Activated CD4-positive, alpha-beta T cell treated with anti-CD3 and anti-CD28 coated beads for 36 hours (primary cell): ENCODE measurements around the gene MYLK. TPM values are rescaled to one million over a fixed set of nuclear protein-coding genes. Genes with fewer than 3 reads are reported as not detected.
"Not testable (repeated sequence)": the region's sequence is repeated elsewhere in the genome, so short reads cannot be mapped to it uniquely, and the experiment has no call there.

Source experiments
- ATAC-seq: fragments of 200-7000 bp; cut with Tn5 transposase; one replicate; pipeline ENCODE4 v1.10.0; 2021; ENCODE audit warnings: mild to moderate bottlenecking, moderate library complexity
- CTCF ChIA-PET: fragments of 350-600 bp; sonication (Branson Sonifier 250); formaldehyde crosslinking; loops from one replicate; lab custom pipeline; 2021; ENCODE audit warnings: antibody characterized with exemption; lab: Charles Lee
- POLR2A ChIA-PET: fragments of 350-600 bp; sonication (Branson Sonifier 250); formaldehyde crosslinking; loops from one replicate; lab custom pipeline; 2021; ENCODE audit warnings: antibody characterized with exemption, inconsistent platforms; lab: Charles Lee
- DNase-seq: peaks from one replicate; pipeline ENCODE4 v3.0.0-alpha.2; 2020
- H3K27ac Mint-ChIP-seq: one replicate; pipeline ENCODE4 v1.8.0; 2021; ENCODE audit warnings: mixed read lengths
- H3K27me3 Mint-ChIP-seq: one replicate; pipeline ENCODE4 v1.8.0; 2021; ENCODE audit warnings: mixed read lengths
- H3K36me3 Mint-ChIP-seq: one replicate; pipeline ENCODE4 v1.8.0; 2021; ENCODE audit warnings: low read depth, mixed read lengths
- H3K4me1 Mint-ChIP-seq: one replicate; pipeline ENCODE4 v1.8.0; 2021; ENCODE audit warnings: mixed read lengths
- H3K4me3 Mint-ChIP-seq: one replicate; pipeline ENCODE4 v1.8.0; 2021; ENCODE audit warnings: mild to moderate bottlenecking, moderate library complexity, mixed read lengths
- H3K9me3 Mint-ChIP-seq: one replicate; pipeline ENCODE4 v1.8.0; 2021; ENCODE audit warnings: low read depth, mixed read lengths
- intact Hi-C, 2 experiments: fragments of 100-400 bp; cut with DNase I in 1 of 2; cut with micrococcal nuclease in 1 of 2; formaldehyde crosslinking; loops; one replicate each; pipeline versions ENCODE4 v1.14.2 to v1.15.1; 2022 to 2024; cut with DNase I, micrococcal nuclease
- total RNA-seq, 2 experiments: library from RNA; stranded (reverse); gene quantifications; one replicate each; pipeline ENCODE4 v1.2.3, GENCODE V29; 2021

The MYLK gene
- total RNA-seq, 2 experiments from 2014 or later = 0.07 TPM; not detected in 1

DNA sequence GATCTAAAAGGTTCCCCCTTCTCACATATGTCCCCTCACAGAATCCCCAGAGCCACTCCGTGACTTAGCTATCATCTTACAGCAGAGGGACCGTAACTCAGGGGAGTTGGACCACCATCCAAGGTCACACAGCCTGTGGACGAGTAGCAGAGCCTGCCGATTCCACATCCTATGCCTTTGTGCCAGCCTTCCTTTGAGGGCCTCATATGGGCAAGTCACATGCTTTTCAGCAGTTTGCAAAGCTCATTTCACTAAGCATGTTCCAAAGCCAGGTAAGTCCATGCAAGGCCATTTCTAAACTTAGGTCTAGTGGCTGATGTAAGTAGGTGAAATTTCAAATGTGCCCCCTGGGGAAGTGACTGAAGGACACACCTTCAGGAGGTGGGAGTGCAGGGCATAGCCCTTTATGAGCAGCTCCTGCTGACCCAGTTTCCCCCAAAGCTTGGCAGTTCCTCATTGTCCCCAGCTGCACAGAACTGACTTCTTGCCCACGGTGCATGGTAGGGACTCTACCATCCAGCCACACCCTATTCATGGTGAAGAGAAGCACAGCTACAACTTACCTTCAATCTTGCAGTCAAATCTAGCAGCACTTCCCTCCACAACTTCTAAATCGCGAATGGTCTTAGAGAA, 265.9 kb downstream of the MYLK start:
- Mint-ChIP-seq H3K27me3 (no peaks in the 10 kb centered on the region), H3K27ac (no peak overlapping the region), H3K4me3 (no peak overlapping the region), H3K4me1 (no peaks in the 10 kb centered on the region), H3K36me3 (peaks cover 3% of the 10 kb centered on the region), H3K9me3 (no peaks in the 10 kb centered on the region)
- CTCF ChIA-PET = interaction anchor here (0.6 to 1.6 kb wide), 4 partner anchors 24 to 415 kb away, joined by 3 to 6 read pairs (median 3); no protein-coding TSS in a partner anchor
- no peak for DNase-seq
- no peak for ATAC-seq
- intact Hi-C loops = no loop called here
- POLR2A ChIA-PET = no interaction called here

- ChIA-PET POLR2A (no interaction called here), CTCF (interaction anchor here (0.7 kb wide), 1 partner anchor 25 kb away, joined by 3 read pairs; no protein-coding TSS in a partner anchor)
- intact Hi-C loops = no loop called here
- no peak overlapping the region for H3K4me3 Mint-ChIP-seq
- H3K27ac Mint-ChIP-seq = no peak overlapping the region
- no peaks in the 10 kb centered on the region for H3K4me1 Mint-ChIP-seq
- H3K27me3 Mint-ChIP-seq = no peaks in the 10 kb centered on the region
- ATAC-seq (no peak), DNase-seq (no peak)
- H3K9me3 Mint-ChIP-seq = no peaks in the 10 kb centered on the region
- H3K36me3 Mint-ChIP-seq = peaks cover 7% of the 10 kb centered on the region
These were observed 267.5 kb downstream of the MYLK start for GRCh38 chr3:123616593-123616992.

- H3K27me3 Mint-ChIP-seq = no peaks in the 10 kb centered on the region
- H3K4me1 Mint-ChIP-seq = no peaks in the 10 kb centered on the region
- no peak for DNase-seq
- H3K9me3 Mint-ChIP-seq = no peaks in the 10 kb centered on the region
- no peak for ATAC-seq
- intact Hi-C loops = no loop called here
- peaks cover 10% of the 10 kb centered on the region for H3K36me3 Mint-ChIP-seq
- ChIA-PET POLR2A (no interaction called here), CTCF (no interaction called here)
- H3K27ac Mint-ChIP-seq = no peak overlapping the region
- H3K4me3 Mint-ChIP-seq = no peak overlapping the region
These were observed 270.6 kb downstream of the MYLK start for GRCh38 chr3:123613543-123613942.

DNA sequence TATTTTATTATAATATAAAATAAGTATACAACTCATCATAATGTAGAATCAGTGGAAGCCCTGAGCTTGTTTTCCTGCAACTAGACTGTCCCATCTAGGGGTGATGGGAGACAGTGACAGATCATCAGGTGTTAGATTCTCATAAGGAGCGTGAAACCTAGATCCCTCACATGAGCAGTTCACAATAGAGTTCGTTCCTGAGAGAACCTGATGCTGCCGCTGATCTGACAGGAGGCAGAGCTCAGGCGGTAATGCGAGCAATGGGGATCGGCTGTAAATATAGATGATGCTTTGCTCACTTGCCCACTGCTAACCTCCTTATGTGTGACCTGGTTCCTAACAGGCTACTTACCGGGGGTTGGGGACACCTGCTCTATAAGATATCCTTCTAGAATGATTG, 272.5 kb downstream of the MYLK start:
- POLR2A ChIA-PET, DNase-seq, H3K27ac Mint-ChIP-seq, H3K27me3 Mint-ChIP-seq, CTCF ChIA-PET, H3K9me3 Mint-ChIP-seq, ATAC-seq, intact Hi-C loops, H3K4me1 Mint-ChIP-seq, H3K4me3 Mint-ChIP-seq: not testable (repeated sequence)
- H3K36me3 Mint-ChIP-seq = peaks cover 14% of the 10 kb centered on the region

- Mint-ChIP-seq H3K36me3 (peaks cover 17% of the 10 kb centered on the region), H3K4me3 (no peak overlapping the region), H3K4me1 (peaks cover 6% of the 10 kb centered on the region), H3K27ac (no peak overlapping the region), H3K27me3 (no peaks in the 10 kb centered on the region), H3K9me3 (no peaks in the 10 kb centered on the region)
- ChIA-PET POLR2A (no interaction called here), CTCF (no interaction called here)
- intact Hi-C loops = no loop called here
- ATAC-seq (no peak), DNase-seq (no peak)
These were observed 273.1 kb downstream of the MYLK start for GRCh38 chr3:123611082-123611481.

DNA sequence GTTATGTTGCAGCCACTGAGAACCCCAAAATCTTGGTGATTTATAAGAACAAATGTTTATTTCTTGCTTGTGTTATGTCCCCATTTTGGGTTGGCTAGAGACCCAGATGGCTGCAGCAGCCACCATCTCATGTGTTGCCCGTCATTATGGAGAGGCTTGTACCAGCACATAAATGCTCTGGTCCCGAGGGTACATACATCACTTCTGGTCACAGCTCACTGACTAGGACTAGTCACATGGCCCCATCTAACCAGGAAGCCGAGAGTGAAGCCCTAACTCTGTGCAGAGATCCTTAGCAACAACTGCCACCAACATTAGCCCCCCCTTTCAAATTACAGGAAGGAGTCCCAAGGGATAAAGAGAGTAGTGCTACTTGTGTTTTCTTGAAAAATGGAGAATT, 273.8 kb downstream of the MYLK start:
- Mint-ChIP-seq H3K36me3 (peaks cover 17% of the 10 kb centered on the region), H3K4me3 (no peak overlapping the region), H3K27ac (no peak overlapping the region), H3K4me1 (peaks cover 12% of the 10 kb centered on the region), H3K27me3 (no peaks in the 10 kb centered on the region), H3K9me3 (no peaks in the 10 kb centered on the region)
- ATAC-seq (no peak), DNase-seq (no peak)
- intact Hi-C loops = no loop called here
- ChIA-PET POLR2A (no interaction called here), CTCF (no interaction called here)

DNA sequence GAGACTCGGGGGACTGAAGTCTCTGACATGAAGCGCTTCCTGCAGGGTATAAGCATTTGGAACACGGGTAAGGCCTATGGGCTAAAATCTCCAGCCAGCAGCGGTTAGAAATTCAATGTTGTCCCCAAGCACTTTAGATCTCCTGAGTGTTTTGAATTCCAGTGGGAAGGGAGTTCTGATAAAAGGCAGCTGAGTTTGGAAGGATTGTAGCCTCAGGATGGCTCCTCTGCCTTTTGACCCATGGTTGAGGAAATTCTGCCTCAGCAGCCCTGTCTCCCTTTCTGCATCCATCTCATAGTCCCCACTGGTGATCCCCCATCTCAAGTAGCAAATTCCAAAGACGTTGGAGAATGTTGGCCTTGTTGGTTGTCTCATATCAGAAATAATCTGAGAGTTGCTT, 275.1 kb downstream of the MYLK start:
- DNase-seq (no peak), ATAC-seq (no peak)
- ChIA-PET CTCF (interaction anchor here (0.6 kb wide), 1 partner anchor 1499 kb away, joined by 3 read pairs; no protein-coding TSS in a partner anchor), POLR2A (no interaction called here)
- Mint-ChIP-seq H3K27me3 (no peaks in the 10 kb centered on the region), H3K27ac (no peak overlapping the region), H3K36me3 (peaks cover 16% of the 10 kb centered on the region), H3K4me3 (no peak overlapping the region), H3K9me3 (no peaks in the 10 kb centered on the region), H3K4me1 (peaks cover 17% of the 10 kb centered on the region)
- intact Hi-C loops = no loop called here

- no peak overlapping the region for H3K4me3 Mint-ChIP-seq
- ChIA-PET CTCF (no interaction called here), POLR2A (no interaction called here)
- H3K27ac Mint-ChIP-seq = no peak overlapping the region
- intact Hi-C loops = no loop called here
- no peak for DNase-seq
- no peak for ATAC-seq
- H3K9me3 Mint-ChIP-seq = no peaks in the 10 kb centered on the region
- H3K27me3 Mint-ChIP-seq = no peaks in the 10 kb centered on the region
- H3K36me3 Mint-ChIP-seq = peaks cover 14% of the 10 kb centered on the region
- H3K4me1 Mint-ChIP-seq = peaks cover 17% of the 10 kb centered on the region
These were observed 275.7 kb downstream of the MYLK start for GRCh38 chr3:123608263-123608937.

GRCh38 chr3:123606527-123606926, 277.6 kb downstream of the MYLK start:
- POLR2A ChIA-PET = no interaction called here
- no peaks in the 10 kb centered on the region for H3K9me3 Mint-ChIP-seq
- intact Hi-C loops = no loop called here
- no peak overlapping the region for H3K27ac Mint-ChIP-seq
- DNase-seq (no peak), ATAC-seq (no peak)
- no peaks in the 10 kb centered on the region for H3K27me3 Mint-ChIP-seq
- CTCF ChIA-PET = no interaction called here
- H3K36me3 Mint-ChIP-seq = peaks cover 10% of the 10 kb centered on the region
- H3K4me3 Mint-ChIP-seq = no peak overlapping the region
- H3K4me1 Mint-ChIP-seq = peaks cover 17% of the 10 kb centered on the region

DNA sequence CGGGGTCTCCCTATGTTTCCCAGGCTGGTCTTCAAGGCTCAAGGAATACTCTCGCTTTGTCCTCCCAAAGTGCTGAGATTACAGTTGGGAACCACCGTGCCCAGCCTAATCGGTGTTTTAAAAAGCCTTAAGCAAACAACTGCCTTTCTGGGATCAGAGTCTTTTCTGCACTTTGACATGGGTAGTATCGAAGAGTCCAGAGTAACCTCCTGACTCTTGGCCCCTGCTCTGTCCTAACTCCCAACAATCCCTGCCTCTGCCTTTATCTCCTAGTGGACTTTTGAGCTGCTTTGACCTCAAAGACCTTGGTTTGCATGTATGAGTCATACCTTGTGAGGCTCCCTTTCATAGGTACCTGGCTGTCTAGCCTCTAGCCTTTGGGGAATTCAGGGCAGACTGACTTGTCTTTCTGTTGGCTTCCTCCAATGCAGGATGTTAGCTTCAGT, 278.3 kb downstream of the MYLK start:
- DNase-seq (no peak), ATAC-seq (peak; percentile 55)
- intact Hi-C loops = no loop called here
- Mint-ChIP-seq H3K27ac (no peak overlapping the region), H3K4me3 (no peak overlapping the region), H3K4me1 (peaks cover 17% of the 10 kb centered on the region), H3K36me3 (peaks cover 10% of the 10 kb centered on the region), H3K27me3 (no peaks in the 10 kb centered on the region), H3K9me3 (no peaks in the 10 kb centered on the region)
- ChIA-PET POLR2A (interaction anchor here (0.6 kb wide), 1 partner anchor 404 kb away, joined by 3 read pairs; no protein-coding TSS in a partner anchor), CTCF (interaction anchor here (0.7 kb wide), 1 partner anchor 46 kb away, joined by 3 read pairs; no protein-coding TSS in a partner anchor)

GRCh38 chr3:123603153-123603552, 281.0 kb downstream of the MYLK start:
- H3K36me3 Mint-ChIP-seq, H3K27me3 Mint-ChIP-seq, H3K4me3 Mint-ChIP-seq, DNase-seq, ATAC-seq, intact Hi-C loops, H3K27ac Mint-ChIP-seq, H3K9me3 Mint-ChIP-seq, CTCF ChIA-PET, POLR2A ChIA-PET: not testable (repeated sequence)
- H3K4me1 Mint-ChIP-seq = peaks cover 17% of the 10 kb centered on the region

DNA sequence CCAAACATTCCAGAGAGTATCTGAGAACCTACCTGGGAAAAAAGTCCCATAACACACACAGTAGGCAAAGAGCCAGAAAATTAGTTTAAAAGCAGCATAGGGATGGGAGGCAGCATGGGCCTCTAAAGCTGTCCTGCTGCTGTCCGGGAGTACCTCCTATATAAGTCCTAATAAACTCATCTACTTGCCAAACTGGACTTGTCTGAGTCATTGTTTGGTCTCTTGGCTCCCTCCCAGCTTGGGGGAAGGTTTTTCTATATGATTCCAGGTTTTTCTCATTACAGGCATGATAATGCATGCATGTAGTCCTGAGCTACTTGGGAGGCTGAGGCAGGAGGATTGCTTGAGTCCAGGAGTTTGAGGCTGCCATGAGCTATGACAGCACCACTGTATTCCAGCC, 281.8 kb downstream of the MYLK start:
- H3K4me1 Mint-ChIP-seq = peaks cover 17% of the 10 kb centered on the region
- H3K9me3 Mint-ChIP-seq = no peaks in the 10 kb centered on the region
- H3K4me3 Mint-ChIP-seq = no peak overlapping the region
- H3K27ac Mint-ChIP-seq = no peak overlapping the region
- intact Hi-C loops = no loop called here
- H3K36me3 Mint-ChIP-seq = peaks cover 3% of the 10 kb centered on the region
- ATAC-seq (no peak), DNase-seq (no peak)
- ChIA-PET CTCF (interaction anchor here (0.8 kb wide), 1 partner anchor 41 kb away, joined by 4 read pairs; no protein-coding TSS in a partner anchor), POLR2A (no interaction called here)
- no peaks in the 10 kb centered on the region for H3K27me3 Mint-ChIP-seq
